H1 (cell line): ENCODE data around the gene SESN2. TPM values are rescaled to one million over a fixed set of nuclear protein-coding genes. Genes with fewer than 3 reads are reported as not detected.

Experiments
- CTCF ChIP-seq, 3 experiments: IDR thresholded peaks; 1 replicate in 2 of 3; 2 replicates in 1 of 3; pipeline versions ENCODE4 v1.5.1 to v1.6.1; 2011; ENCODE audit warnings: low read length in 3 of 3, mild to moderate bottlenecking in 3 of 3, inconsistent platforms in 2 of 3, low read depth in 1 of 3, moderate library complexity in 1 of 3; ENCODE audit not compliant: insufficient read depth in 1 of 3; ENCODE audit errors: control extremely low read depth in 1 of 3
- E2F6 ChIP-seq: IDR thresholded peaks from 2 replicates; pipeline ENCODE4 v1.6.1; 2012; ENCODE audit warnings: inconsistent platforms
- FOSL1 ChIP-seq: IDR thresholded peaks from 2 replicates; pipeline ENCODE4 v1.6.1; 2011; ENCODE audit warnings: mild to moderate bottlenecking, low read depth, low read length, moderate library complexity; ENCODE audit not compliant: insufficient read depth
- KDM1A ChIP-seq: fragments of 200-600, 300-600 bp; sonication (generic); IDR thresholded peaks from 2 replicates; pipeline ENCODE4 v1.7.1; 2016; ENCODE audit warnings: mild to moderate bottlenecking, low read length, borderline replicate concordance
- SAP30 ChIP-seq: fragments of 300-600 bp; sonication (generic); IDR thresholded peaks from 2 replicates; pipeline ENCODE4 v1.7.1; 2012; ENCODE audit warnings: low read length, moderate library complexity, mild to moderate bottlenecking, inconsistent platforms; ENCODE audit not compliant: insufficient read depth, insufficient replicate concordance
- TBP ChIP-seq: IDR thresholded peaks from 2 replicates; pipeline ENCODE4 v1.6.1; 2011; ENCODE audit warnings: low read depth, low read length, improper control_type of control experiment
- TCF12 ChIP-seq: IDR thresholded peaks from 2 replicates; pipeline ENCODE4 v1.6.1; 2011; ENCODE audit warnings: low read depth, mild to moderate bottlenecking, low read length
- polyA plus RNA-seq, 7 experiments: library from polyadenylated mRNA; depleted of rRNA in 3 of 7; stranded (reverse) in 5 of 7; unstranded in 2 of 7; fragments of >200 nt in 5 of 7; fragments of 200-250 nt in 2 of 7; gene quantifications; 1 replicate in 5 of 7; 2 replicates in 1 of 7; 4 replicates in 1 of 7; pipeline versions ENCODE4 v1.2.1 to v1.2.3, GENCODE V29; 2011 to 2013; ENCODE audit warnings: missing spikeins in 2 of 7, mixed read lengths in 2 of 7
- total RNA-seq: library from RNA; stranded (reverse); fragmentation: NEBNext Ultra II Directional; extraction: Animal tissue kit (Norgen Biotek cat#: 25700); gene quantifications from 2 replicates; pipeline ENCODE4 v1.2.1, GENCODE V29; 2021

Gene SESN2
- total and polyA plus RNA-seq, 2 of the 8 experiments (the other 6 are each of a cell fraction or from before 2014, with no cell fraction given): 25.1 to 33.0 TPM

GRCh38 chr1:28272215-28272852 is 13.0 kb downstream of the SESN2 start (continued):
- TF ChIP-seq KDM1A (no peak), E2F6 (no peak), TCF12 (no peak), TBP (no peak), CTCF (IDR thresholded peaks at IDR 0.05; ENCODE audit: control extremely low read depth in 1 of 3, insufficient read depth in 1 of 3, low read depth in 1 of 3, low read length in 3 of 3) (no peak), SAP30 (no peak), FOSL1 (no peak)
